HG03558 (cell line): ENCODE data around the gene LRRC37A3.
"Not testable (repeated sequence)": the region's sequence is repeated elsewhere in the genome, so short reads cannot be mapped to it uniquely, and the experiment has no call there.

Experiments used
- ATAC-seq: cut with Tn5 transposase; IDR thresholded peaks from one replicate; pipeline ENCODE4 v1.9.1; 2021; ENCODE audit warnings: moderate number of reproducible peaks; ENCODE audit not compliant: unreplicated experiment; ENCODE audit errors: extremely low read depth

LRRC37A3 gene

GRCh38 chr17:64927444-64927843 lies 8.2 kb upstream of the LRRC37A3 start:
- ATAC-seq: peak; percentile 52

GRCh38 chr17:64926430-64926829 lies 7.2 kb upstream of the LRRC37A3 start:
- ATAC-seq: not testable (repeated sequence)

- not testable (repeated sequence) for ATAC-seq
Measured at GRCh38 chr17:64925244-64925643, 6.0 kb upstream of the LRRC37A3 start.

GRCh38 chr17:64923051-64923568 lies 3.8 kb upstream of the LRRC37A3 start:
- not testable (repeated sequence) for ATAC-seq

- ATAC-seq: no peak
Measured at GRCh38 chr17:64920419-64921172, 1.3 kb upstream of the LRRC37A3 start.

GRCh38 chr17:64920026-64920418 lies 744 bp upstream of the LRRC37A3 start:
- ATAC-seq: no peak

GRCh38 chr17:64918842-64919288 lies 413 bp downstream of the LRRC37A3 start:
- peak; percentile 17 for ATAC-seq

- ATAC-seq: not testable (repeated sequence)
Measured at GRCh38 chr17:64917540-64917939, 1.7 kb downstream of the LRRC37A3 start.

GRCh38 chr17:64915244-64915643 lies 4.0 kb downstream of the LRRC37A3 start:
- not testable (repeated sequence) for ATAC-seq

GRCh38 chr17:64910191-64910514 lies 9.1 kb downstream of the LRRC37A3 start:
- not testable (repeated sequence) for ATAC-seq

GRCh38 chr17:64909511-64910190 lies 9.6 kb downstream of the LRRC37A3 start:
- ATAC-seq: not testable (repeated sequence)

GRCh38 chr17:64904069-64904468 lies 15.2 kb downstream of the LRRC37A3 start:
- ATAC-seq: not testable (repeated sequence)

- ATAC-seq: not testable (repeated sequence)
Measured at GRCh38 chr17:64897136-64897535, 22.1 kb downstream of the LRRC37A3 start.

- not testable (repeated sequence) for ATAC-seq
Measured at GRCh38 chr17:64874210-64874609, 45.1 kb downstream of the LRRC37A3 start.

GRCh38 chr17:64847504-64848466 lies 71.5 kb downstream of the LRRC37A3 start:
- not testable (repeated sequence) for ATAC-seq

- not testable (repeated sequence) for ATAC-seq
Measured at GRCh38 chr17:64846892-64847291, 72.4 kb downstream of the LRRC37A3 start.

- ATAC-seq: not testable (repeated sequence)
Measured at GRCh38 chr17:64843918-64844317, 75.4 kb downstream of the LRRC37A3 start.

GRCh38 chr17:64842900-64843299 lies 76.4 kb downstream of the LRRC37A3 start:
- ATAC-seq: not testable (repeated sequence)

GRCh38 chr17:64840960-64841359 lies 78.3 kb downstream of the LRRC37A3 start:
- not testable (repeated sequence) for ATAC-seq

- not testable (repeated sequence) for ATAC-seq
Measured at GRCh38 chr17:64838513-64838912, 80.8 kb downstream of the LRRC37A3 start.
